ENCODE measurements around the gene SCAPER. TPM values are rescaled to one million over a fixed set of nuclear protein-coding genes. Genes with fewer than 3 reads are reported as not detected.
"Not testable (repeated sequence)": the region's sequence is repeated elsewhere in the genome, so short reads cannot be mapped to it uniquely, and the experiment has no call there.

The SCAPER gene
- total RNA-seq, 2 donors from 2014 or later = 33.3 to 43.0 TPM

DNA sequence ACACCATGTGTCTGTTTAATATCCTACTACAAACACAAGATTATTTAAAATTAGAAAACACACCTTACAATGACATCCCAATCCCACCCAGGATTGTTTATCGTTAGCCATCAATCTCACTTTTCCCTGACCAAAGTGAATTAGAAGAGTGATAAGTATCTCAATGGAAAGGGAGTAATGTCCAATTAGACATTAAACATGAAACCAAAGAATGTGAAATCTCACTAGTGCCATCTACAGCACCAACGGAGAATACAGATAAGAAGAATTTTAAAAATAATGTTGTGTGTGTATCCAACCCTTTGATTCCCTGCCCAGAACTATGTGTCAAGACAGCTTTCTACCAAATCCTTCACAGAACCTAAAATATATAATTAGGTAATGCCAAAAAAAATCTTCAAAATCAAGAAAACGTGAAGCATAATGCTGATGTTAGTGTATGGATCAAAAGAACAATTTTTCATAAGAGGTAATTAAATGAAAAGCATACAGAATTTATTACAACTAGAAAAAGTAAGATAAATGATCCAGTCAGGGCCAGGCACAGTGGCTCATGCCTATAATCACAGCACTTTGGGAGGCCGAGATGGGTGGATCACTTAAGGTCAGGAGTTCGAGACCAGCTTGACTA is 64.2 kb downstream of the SCAPER start:
- Mint-ChIP-seq H3K27ac (no peak overlapping the region), H3K9me3 (peaks cover 0 to 13% of the 10 kb centered on the region in 2 donors), H3K36me3 (peaks cover 10 to 23% of the 10 kb centered on the region in 2 donors)
- ATAC-seq = no peak
- no peak for DNase-seq (ENCODE audit: low spot score in 2 of 2)

DNA sequence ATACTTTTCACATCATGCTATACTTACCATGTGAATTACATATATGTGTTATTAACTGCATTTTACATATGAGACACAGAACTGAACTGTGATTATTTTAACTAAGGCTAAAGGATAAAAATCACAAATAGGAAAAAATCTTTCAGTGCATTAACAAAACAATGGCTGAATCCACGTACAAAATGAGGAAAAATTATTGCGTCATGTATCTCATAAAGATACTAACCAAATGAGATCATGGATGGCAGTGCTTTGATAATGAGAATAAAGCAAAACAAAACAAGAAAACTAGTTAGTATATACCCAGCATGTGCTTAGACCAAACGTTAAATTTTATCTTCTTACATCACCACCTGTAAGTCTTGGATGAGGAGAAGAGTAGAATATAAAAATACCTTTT is 66.0 kb downstream of the SCAPER start:
- ATAC-seq = no peak
- no peak for DNase-seq (ENCODE audit: low spot score in 2 of 2)
- Mint-ChIP-seq H3K9me3 (peaks cover 8 to 21% of the 10 kb centered on the region in 2 donors), H3K27ac (no peak overlapping the region), H3K36me3 (peaks cover 21 to 39% of the 10 kb centered on the region in 2 donors)

DNA sequence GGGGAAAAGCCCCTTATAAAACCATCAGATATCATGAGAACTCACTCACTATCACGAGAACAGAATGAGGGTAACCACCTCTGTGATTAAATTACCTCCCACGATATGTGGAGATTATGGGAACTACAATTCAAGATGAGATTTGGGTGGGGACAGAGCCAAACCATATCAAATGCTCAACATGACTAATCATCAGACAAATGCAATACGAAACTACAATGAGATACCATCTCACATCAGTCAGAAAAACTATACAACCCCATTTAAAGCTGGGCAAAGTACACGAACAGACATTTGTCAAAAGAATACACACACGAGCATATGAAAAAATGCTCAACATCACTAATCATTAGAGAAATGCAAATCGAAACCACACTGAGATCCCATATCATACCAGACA is 67.7 kb downstream of the SCAPER start:
- H3K27ac Mint-ChIP-seq = no peak overlapping the region
- ATAC-seq = no peak
- H3K9me3 Mint-ChIP-seq = peaks cover 16 to 29% of the 10 kb centered on the region in 2 donors
- H3K36me3 Mint-ChIP-seq = peaks cover 37 to 56% of the 10 kb centered on the region in 2 donors
- no peak for DNase-seq (ENCODE audit: low spot score in 2 of 2)

DNA sequence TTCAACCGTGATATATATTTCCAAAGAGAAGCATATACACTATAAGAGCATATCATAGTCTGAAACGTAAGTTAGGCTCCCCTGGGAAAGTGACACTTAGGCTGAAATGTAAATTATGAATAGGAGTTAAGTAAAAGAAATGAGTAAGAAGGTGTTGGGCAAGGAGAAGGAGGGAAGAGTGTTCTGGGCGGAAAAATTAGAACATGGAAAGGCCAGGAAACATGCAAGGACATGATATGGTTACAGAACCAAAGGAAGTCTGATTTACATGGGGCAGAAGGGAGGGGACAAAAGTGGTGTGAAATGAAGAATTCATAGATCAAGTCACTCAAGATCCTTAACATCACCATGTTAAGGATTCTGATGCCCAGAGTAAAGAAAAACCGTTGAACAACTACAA is 75.2 kb downstream of the SCAPER start:
- DNase-seq (ENCODE audit: low spot score in 2 of 2) = no peak
- peaks cover 31 to 33% of the 10 kb centered on the region in 2 donors for H3K36me3 Mint-ChIP-seq
- no peak for ATAC-seq
- peaks cover 15% of the 10 kb centered on the region in 2 donors for H3K9me3 Mint-ChIP-seq
- H3K27ac Mint-ChIP-seq = no peak overlapping the region

DNA sequence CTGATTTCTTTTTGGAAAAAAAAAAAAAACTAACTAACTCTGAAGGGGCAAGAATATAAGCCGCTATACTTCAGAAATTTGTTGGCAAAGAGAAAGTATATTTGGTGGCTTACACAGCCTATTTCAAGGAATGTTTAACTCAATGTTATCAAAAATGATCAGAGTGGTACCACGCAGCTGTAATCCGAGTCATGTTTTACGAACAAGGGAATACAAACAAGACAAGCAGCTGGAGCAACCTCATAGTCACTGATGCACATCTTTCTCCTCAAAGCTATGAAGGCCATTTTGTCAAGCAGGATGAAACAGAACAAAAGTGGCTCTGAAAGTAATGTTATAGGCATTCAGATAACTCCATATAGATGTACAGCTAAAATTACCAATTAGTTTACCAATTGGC is 81.2 kb downstream of the SCAPER start:
- DNase-seq (ENCODE audit: low spot score in 2 of 2) (no peak), ATAC-seq (no peak)
- Mint-ChIP-seq H3K36me3 (peaks cover 0 to 15% of the 10 kb centered on the region in 2 donors), H3K9me3 (no peaks in the 10 kb centered on the region), H3K27ac (no peak overlapping the region)

DNA sequence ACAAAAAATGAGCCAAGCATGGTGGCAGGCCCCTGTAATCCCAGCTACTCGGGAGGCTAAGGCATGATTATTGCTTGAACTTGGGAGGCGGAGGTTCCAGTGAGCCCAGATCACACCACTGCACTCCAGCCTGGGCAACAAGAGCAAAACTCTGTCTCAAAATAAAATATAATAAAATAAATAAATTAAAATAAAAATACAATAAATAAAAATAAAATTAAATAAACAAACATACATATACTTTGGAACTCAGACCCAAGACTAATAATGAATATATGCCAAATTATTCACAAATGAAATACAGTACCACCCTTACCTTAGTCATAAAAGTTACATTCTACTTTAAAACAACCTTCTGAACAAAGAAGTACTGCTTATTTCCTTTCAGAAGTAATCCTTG is 81.8 kb downstream of the SCAPER start:
- ATAC-seq (no peak), DNase-seq (ENCODE audit: low spot score in 2 of 2) (no peak)
- H3K36me3 Mint-ChIP-seq = peaks cover 4 to 18% of the 10 kb centered on the region in 2 donors
- peaks cover 0 to 2% of the 10 kb centered on the region in 2 donors for H3K9me3 Mint-ChIP-seq
- no peak overlapping the region for H3K27ac Mint-ChIP-seq

DNA sequence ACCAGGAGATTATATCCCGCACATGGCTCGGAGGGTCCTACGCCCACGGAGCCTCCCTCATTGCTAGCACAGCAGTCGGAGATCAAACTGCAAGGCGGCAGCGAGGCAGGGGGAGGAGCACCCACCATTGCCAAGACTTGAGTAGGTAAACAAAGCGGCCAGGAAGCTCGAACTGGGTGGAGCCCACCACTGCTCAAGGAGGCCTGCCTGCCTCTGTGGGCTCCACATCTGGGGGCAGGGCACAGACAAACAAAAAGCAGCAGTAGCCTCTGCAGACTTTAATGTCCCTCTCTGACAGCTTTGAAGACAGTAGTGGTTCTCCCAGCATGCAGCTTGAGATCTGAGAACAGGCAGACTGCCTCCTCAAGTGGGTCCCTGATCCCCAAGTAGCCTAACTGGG is 86.2 kb downstream of the SCAPER start:
- H3K9me3 Mint-ChIP-seq; DNase-seq (ENCODE audit: low spot score in 2 of 2); ATAC-seq; H3K27ac Mint-ChIP-seq: not testable (repeated sequence)
- H3K36me3 Mint-ChIP-seq = peaks cover 10 to 17% of the 10 kb centered on the region in 2 donors

DNA sequence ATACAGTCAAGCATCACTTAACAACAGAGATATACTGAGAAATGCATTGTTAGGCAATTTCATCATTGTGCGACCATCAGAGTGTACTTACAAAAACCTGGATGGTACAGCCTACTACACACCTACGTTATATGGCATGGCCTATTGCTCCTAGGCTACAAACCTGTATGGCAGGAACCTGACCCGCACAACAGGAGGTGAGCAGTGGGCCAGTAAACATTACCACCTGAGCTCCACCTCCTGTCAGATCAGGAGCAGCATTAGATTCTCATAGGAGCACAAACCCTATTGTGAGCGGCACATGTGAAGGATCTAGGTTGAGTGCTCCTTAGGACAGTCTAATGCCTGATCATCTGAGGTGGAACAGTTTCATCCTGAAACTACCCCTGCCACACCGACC is 89.7 kb downstream of the SCAPER start:
- Mint-ChIP-seq H3K36me3 (peaks cover 10 to 17% of the 10 kb centered on the region in 2 donors), H3K9me3 (peaks cover 0 to 5% of the 10 kb centered on the region in 2 donors), H3K27ac (no peak overlapping the region)
- no peak for DNase-seq (ENCODE audit: low spot score in 2 of 2)
- ATAC-seq = no peak

DNA sequence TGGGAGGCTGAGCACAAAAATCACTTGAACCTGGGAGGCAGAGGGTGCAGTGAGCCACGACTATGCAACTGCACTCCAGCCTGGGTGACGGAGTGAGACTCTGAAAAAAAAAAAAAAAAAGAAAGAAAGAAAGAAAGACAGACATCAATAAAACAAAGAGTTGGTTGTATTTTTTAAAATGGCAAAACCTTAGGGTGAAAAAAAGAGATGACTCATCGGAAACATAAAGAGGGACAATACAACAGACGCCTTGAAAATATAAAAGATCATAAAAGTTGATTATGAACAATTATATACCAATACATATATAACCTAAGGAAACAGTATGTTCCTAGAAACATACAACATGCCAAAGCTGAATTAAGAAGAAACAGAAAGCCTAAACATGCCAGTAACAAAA is 92.8 kb downstream of the SCAPER start:
- ATAC-seq = no peak
- no peak overlapping the region for H3K27ac Mint-ChIP-seq

DNA sequence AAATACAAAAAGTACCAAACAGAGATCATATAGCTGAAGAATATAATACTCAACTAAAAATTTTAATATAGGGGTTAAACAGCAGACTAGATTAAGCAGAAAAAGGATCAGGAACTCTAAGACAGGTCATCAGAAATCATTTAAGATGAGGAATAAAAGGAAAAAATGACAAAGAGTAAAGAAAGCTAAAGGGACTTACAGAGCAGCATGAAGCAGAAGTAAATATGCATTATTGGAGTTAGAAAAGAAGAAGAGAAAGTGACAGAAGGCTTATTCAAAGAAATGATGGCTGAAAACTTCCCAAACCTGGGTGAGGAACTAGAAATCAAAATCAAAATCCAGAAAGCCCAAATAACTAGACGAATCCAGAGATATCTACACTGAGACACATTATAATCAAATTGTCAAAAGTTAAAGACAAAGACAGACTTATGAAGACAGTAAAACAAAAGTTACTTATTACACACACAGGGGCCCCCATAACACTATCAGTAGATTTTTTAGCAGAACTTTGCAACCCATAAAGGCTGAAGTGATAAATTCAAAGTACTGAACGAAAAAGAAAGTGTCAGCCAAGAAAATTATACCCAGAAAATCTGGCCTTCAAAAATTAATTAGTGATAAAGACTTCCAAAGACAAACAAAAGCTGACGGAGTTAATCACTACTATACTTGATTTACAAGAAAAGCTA is 95.6 kb downstream of the SCAPER start:
- ATAC-seq (no peak), DNase-seq (ENCODE audit: low spot score in 2 of 2) (no peak)
- no peaks in the 10 kb centered on the region for H3K36me3 Mint-ChIP-seq
- H3K9me3 Mint-ChIP-seq = no peaks in the 10 kb centered on the region
- H3K27ac Mint-ChIP-seq = no peak overlapping the region

More for the DNA sequence above, 92.8 kb downstream of the SCAPER start:
- Mint-ChIP-seq H3K36me3 (no peaks in the 10 kb centered on the region), H3K9me3 (no peaks in the 10 kb centered on the region)
- no peak for DNase-seq (ENCODE audit: low spot score in 2 of 2)

DNA sequence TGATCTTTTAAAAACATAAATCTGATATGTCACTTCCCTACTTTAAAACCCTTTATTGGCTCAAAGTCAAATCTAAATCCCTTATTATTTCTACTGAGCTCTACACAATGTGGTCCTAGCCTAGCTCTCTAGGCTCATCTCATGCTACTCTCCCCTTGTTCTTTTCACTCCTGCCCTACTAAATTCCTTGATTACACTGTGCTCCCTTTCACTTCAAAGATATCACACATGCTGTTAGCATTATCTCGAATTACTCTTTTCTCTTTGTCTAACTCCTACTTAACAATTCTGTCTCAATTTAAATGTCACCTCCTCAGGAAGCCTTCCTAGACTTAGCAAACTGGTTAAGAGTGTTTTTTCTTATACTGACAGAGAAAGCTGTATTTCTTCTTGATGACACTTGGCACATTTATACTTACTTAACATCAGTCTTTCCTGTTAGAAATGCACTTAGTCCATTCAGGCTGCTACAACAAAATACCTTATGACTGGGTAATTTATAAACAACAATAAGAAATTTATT is 102.0 kb downstream of the SCAPER start:
- no peak for ATAC-seq
- Mint-ChIP-seq H3K9me3 (no peaks in the 10 kb centered on the region), H3K36me3 (peaks cover 0 to 6% of the 10 kb centered on the region in 2 donors), H3K27ac (no peak overlapping the region)
- no peak for DNase-seq (ENCODE audit: low spot score in 2 of 2)

DNA sequence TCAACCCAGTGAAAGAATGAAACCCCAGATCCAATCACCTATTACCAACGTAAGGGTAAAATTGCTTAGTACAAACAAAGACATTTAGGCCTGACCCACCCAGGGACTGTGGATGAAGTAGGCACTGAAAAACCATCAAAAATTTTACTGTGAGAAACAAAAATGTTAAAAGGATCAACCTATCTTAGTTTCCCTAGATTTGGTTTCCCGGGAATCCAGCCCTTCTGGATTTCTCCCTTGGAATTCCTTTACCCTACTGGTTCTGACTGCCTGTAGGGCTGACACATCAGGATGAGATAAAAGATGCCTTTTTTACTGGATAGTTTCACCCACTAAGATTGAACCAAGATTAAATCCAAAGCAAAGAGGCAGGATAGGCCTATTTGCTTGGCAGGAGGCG is 102.7 kb downstream of the SCAPER start:
- Mint-ChIP-seq H3K9me3 (no peaks in the 10 kb centered on the region), H3K36me3 (peaks cover 5 to 6% of the 10 kb centered on the region in 2 donors), H3K27ac (no peak overlapping the region)
- no peak for ATAC-seq
- DNase-seq (ENCODE audit: low spot score in 2 of 2) = no peak

DNA sequence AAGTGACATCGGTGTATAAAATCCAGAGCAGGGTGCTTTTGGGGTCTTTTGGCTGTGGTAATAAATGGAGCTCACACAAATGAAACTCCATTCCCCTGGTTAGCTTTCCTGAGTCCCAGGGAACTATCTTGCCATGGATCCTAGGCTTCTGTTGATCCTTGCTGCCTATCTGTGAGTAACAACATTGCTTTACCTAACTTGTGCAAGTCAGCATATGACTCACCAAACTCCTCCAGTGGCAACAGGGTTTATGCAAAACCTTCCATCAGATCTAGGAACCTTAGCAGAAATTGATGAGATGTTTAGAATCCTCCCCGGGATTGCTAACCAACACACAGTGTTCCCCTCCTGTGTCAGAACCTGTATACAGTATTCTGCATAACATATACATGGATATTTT is 105.4 kb downstream of the SCAPER start:
- peaks cover 6% of the 10 kb centered on the region in 2 donors for H3K36me3 Mint-ChIP-seq
- DNase-seq (ENCODE audit: low spot score in 2 of 2) (no peak), ATAC-seq (no peak)
- no peaks in the 10 kb centered on the region for H3K9me3 Mint-ChIP-seq
- no peak overlapping the region for H3K27ac Mint-ChIP-seq

DNA sequence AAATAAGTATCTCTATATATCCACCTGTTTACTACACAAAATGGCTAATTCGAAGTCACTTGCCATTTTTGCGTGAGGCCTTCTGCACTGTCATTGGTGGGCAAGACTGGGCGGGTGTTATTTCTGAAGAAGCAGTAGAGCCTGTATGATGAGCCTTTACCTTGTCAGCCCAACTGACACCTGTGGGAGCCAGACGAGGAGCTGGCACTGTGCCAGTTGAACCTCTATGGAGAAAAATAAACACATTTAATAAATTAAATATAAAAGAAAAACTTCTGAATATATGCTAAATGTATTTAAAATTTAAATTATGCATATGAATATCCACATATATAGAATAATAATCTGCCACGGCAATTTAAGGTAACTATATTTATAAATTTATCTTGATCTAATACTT is 109.9 kb downstream of the SCAPER start:
- peaks cover 0 to 5% of the 10 kb centered on the region in 2 donors for H3K9me3 Mint-ChIP-seq
- DNase-seq (ENCODE audit: low spot score in 2 of 2) (no peak), ATAC-seq (no peak)
- H3K36me3 Mint-ChIP-seq = peaks cover 27 to 46% of the 10 kb centered on the region in 2 donors
- no peak overlapping the region for H3K27ac Mint-ChIP-seq

DNA sequence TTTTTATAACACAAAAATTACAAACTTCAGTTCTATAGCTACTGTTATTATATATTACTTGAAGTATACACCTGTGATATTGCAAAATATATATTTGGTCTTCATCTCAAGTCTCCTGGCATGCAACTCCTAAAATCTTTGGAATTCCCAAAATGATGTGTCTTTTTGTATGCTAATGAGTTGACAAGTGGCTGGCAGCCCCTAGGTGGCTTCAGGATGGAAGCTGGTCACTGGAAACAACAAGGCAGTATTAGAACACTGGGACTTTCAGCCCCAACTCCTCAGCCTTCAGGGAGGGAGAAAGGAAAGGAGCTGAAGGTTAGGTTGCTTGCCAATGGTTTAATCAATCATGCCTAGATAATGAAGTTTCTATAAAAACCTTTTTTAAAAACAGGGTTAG is 112.0 kb downstream of the SCAPER start:
- H3K27ac Mint-ChIP-seq = no peak overlapping the region
- peaks cover 27 to 46% of the 10 kb centered on the region in 2 donors for H3K36me3 Mint-ChIP-seq
- ATAC-seq = no peak
- peaks cover 0 to 5% of the 10 kb centered on the region in 2 donors for H3K9me3 Mint-ChIP-seq
- no peak for DNase-seq (ENCODE audit: low spot score in 2 of 2)

DNA sequence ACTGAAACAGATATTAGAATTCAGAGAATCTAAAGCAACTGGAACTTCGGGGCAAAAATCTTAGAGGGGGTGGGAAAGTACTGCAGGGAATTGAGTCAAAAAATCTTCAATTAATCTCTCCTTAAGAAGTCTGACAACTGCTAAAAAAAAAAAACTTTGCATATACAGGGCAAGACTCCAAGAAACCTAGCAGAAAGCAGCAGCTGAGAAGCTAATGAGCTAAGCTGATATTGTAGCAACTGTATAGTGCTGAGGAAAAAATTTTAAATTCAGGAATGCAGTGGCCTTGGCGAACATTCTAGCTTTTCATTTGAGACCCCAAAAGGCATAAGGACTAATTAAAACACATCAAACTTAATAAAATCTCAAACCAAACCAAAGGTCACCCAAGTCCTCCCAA is 113.6 kb downstream of the SCAPER start:
- ATAC-seq (no peak), DNase-seq (ENCODE audit: low spot score in 2 of 2) (no peak)
- no peak overlapping the region for H3K27ac Mint-ChIP-seq
- peaks cover 0 to 5% of the 10 kb centered on the region in 2 donors for H3K9me3 Mint-ChIP-seq
- H3K36me3 Mint-ChIP-seq = peaks cover 27 to 40% of the 10 kb centered on the region in 2 donors

DNA sequence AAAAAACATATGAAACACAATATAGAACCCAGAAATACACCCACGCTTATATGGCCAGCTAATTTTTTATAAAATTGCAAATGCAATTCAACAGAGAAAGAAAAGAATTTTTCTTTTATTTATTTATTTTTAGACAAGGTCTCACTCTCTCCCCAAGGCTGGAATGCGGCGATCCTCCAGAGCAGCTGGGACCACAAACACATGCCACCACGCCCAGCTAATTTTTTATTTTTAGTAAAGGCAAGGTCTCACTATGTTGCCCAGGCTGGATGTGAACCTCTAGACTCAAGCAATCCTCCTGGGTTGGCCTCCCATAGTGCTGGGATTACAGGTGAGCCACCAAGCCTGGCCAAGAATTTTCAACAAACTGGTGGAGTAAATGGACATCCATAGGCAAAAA is 117.9 kb downstream of the SCAPER start:
- H3K36me3 Mint-ChIP-seq = peaks cover 41 to 42% of the 10 kb centered on the region in 2 donors
- no peak for ATAC-seq

DNA sequence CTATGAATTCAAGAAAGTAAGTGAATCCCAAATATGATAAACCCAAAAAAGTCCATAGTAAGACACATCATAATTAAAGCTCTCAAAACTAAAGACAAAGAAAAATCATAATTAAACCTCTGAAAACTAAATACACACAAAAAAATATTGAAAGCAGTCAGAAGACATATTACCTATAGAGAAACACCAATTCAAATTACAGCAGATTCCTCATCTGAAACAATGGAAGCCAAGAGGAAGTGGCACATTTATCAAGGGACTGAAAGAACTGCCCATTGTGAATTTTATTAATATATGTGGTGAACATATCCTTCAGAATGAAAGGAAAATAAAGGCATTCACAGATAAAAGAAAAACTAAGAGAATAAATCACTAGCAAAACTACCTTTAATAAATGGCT is 128.2 kb downstream of the SCAPER start:
- ATAC-seq (no peak), DNase-seq (ENCODE audit: low spot score in 2 of 2) (no peak)
- Mint-ChIP-seq H3K36me3 (peaks cover 17 to 21% of the 10 kb centered on the region in 2 donors), H3K9me3 (peaks cover 0 to 17% of the 10 kb centered on the region in 2 donors), H3K27ac (no peak overlapping the region)

More for the DNA sequence above, 117.9 kb downstream of the SCAPER start:
- no peak overlapping the region for H3K27ac Mint-ChIP-seq
- H3K9me3 Mint-ChIP-seq = peaks cover 5% of the 10 kb centered on the region in 2 donors
- no peak for DNase-seq (ENCODE audit: low spot score in 2 of 2)

Data from activated naive CD4-positive, alpha-beta T cell treated with anti-CD3 and anti-CD28 coated beads, Interleukin-2, amount 50 U/mL, for 72 hours (primary cell).